ENCODE results near the gene VSIG1. TPM values are rescaled to one million over a fixed set of nuclear protein-coding genes. Genes with fewer than 3 reads are reported as not detected.

The VSIG1 gene
- total RNA-seq, 1 experiment from 2014 or later, result 0.07 TPM

DNA sequence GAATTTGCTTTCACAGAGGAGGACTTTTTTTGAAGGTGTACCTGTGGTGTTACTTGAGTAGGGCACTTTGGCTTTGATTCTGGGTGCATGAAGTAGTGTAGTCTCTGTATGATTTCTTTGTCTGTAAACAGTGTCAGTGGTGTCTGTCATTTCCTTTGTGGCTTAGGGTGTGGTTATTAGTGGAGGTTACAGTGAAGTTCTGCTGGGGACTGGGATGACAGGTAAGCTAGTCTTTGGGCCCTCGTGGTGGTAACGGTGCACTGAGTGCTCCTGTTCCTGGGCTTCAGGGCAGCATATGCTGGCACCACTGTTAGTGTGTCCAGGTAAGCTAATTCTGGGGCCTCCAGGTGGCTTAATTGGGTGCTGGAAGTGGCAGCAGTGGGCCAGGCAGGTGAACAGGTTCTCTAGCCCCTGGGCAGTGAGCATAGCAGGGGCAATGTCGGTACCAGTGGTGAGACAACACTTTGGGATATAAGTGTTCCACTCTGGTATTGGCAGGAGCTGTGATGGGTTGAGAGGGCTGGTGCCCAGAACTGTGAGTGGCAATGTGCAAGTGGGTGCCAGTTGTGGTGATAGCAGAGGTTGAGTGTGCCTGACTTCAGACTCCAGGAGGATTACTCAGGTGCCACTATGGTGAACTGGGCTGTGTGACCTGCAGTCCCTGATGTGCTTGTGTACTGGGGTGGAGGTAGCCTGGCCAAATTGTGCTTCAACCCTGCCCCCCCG, 26.0 kb upstream of the VSIG1 start (continued):
- TF ChIP-seq EZH2 (IDR thresholded peaks at IDR 0.05) (no peak), POLR2AphosphoS5 (IDR thresholded peaks at IDR 0.05; ENCODE audit: low read depth, low read length) (no peak)

DNA sequence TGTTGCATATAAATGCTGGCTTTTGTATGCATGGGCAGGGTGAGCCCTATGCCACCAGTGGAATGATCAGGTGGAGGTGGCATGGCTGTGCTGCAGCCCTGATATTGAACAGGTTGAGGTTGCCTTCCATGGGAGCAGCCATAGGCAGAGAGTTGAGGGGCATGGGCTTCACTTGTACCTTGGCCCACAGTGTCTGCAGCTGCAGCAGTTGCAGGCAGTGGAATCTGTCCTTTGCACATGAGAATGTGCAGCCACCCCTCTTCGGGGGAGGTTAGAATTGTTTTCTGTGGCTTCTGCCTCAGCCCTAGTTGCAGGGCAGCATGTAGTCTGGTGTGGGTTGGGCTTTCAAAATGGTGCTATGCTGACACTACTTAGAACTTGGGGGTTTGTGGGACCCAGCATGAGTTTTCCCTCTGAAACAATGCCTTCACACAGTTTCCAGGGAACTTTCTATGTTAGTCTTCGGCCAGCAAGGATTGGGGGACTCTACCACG, 25.4 kb upstream of the VSIG1 start:
- CTCF ChIA-PET, result no interaction called here
- H4K20me1 ChIP-seq (ENCODE audit: insufficient read depth), result no peaks in the 10 kb centered on the region
- H3K79me2 ChIP-seq (ENCODE audit: insufficient read depth, low read length), result no peaks in the 10 kb centered on the region
- H2AFZ ChIP-seq (ENCODE audit: low read depth, low read length, poor library complexity, severe bottlenecking), result no peak overlapping the region
- H3K4me3 ChIP-seq (replicated peaks in 1 of 2; ENCODE audit: low read depth in 1 of 2, low read length in 2 of 2), result no peak overlapping the region
- POLR2A ChIA-PET, result no interaction called here
- RAD21 ChIA-PET (ENCODE audit: low non-redundant PET in 1 of 2, low total read pairs in 2 of 2, uncharacterized antibody in 2 of 2, unreplicated experiment in 2 of 2), result no interaction called here
- no peak overlapping the region for H3K4me2 ChIP-seq (ENCODE audit: low read length)
- H3K36me3 ChIP-seq (ENCODE audit: control insufficient read depth in 1 of 2, insufficient read depth in 2 of 2, low read length in 2 of 2), result no peaks in the 10 kb centered on the region
- DNase-seq (ENCODE audit: low read depth, low spot score), result no peak
- no peak overlapping the region for H3K27ac ChIP-seq (ENCODE audit: low read depth, low read length)
- no peaks in the 10 kb centered on the region for H3K9me2 ChIP-seq (ENCODE audit: insufficient read depth)
- intact Hi-C loops (cut with micrococcal nuclease), result no loop called here
- TF ChIP-seq TCF7L2 (IDR thresholded peaks at IDR 0.05; ENCODE audit: borderline replicate concordance, extremely low read depth, insufficient read depth, insufficient read length) (no peak), SP1 (IDR thresholded peaks at IDR 0.05; ENCODE audit: low read depth) (no peak), ZFX (IDR thresholded peaks at IDR 0.05) (no peak), ATF3 (IDR thresholded peaks at IDR 0.05) (no peak), RAD21 (IDR thresholded peaks at IDR 0.05; ENCODE audit: low read depth) (no peak), POLR2A (IDR thresholded peaks at IDR 0.05; ENCODE audit: borderline replicate concordance, extremely low read depth, insufficient read depth, insufficient read length) (no peak), EZH2phosphoT487 (IDR thresholded peaks at IDR 0.05; ENCODE audit: borderline replicate concordance) (no peak), EGR1 (IDR thresholded peaks at IDR 0.05; ENCODE audit: low read depth) (no peak), ELF1 (IDR thresholded peaks at IDR 0.05; ENCODE audit: borderline replicate concordance, low read depth) (no peak), ZNF274 (IDR thresholded peaks at IDR 0.05; ENCODE audit: low read depth, low read length) (no peak), FOSL1 (IDR thresholded peaks at IDR 0.05; ENCODE audit: low read depth) (no peak), CBX3 (IDR thresholded peaks at IDR 0.05; ENCODE audit: low read depth) (no peak), REST (IDR thresholded peaks at IDR 0.05; ENCODE audit: low read depth) (no peak)
- TF ChIP-seq, protein P1, sequence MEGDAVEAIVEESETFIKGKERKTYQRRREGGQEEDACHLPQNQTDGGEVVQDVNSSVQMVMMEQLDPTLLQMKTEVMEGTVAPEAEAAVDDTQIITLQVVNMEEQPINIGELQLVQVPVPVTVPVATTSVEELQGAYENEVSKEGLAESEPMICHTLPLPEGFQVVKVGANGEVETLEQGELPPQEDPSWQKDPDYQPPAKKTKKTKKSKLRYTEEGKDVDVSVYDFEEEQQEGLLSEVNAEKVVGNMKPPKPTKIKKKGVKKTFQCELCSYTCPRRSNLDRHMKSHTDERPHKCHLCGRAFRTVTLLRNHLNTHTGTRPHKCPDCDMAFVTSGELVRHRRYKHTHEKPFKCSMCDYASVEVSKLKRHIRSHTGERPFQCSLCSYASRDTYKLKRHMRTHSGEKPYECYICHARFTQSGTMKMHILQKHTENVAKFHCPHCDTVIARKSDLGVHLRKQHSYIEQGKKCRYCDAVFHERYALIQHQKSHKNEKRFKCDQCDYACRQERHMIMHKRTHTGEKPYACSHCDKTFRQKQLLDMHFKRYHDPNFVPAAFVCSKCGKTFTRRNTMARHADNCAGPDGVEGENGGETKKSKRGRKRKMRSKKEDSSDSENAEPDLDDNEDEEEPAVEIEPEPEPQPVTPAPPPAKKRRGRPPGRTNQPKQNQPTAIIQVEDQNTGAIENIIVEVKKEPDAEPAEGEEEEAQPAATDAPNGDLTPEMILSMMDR (IDR thresholded peaks at IDR 0.05 in 2 of 3, conservative IDR thresholded peaks at IDR 0.05 in 1 of 3; ENCODE audit: borderline replicate concordance in 1 of 3, insufficient read depth in 1 of 3, low read depth in 2 of 3, low read length in 2 of 3), result no peak
- TF ChIP-seq, protein P2, sequence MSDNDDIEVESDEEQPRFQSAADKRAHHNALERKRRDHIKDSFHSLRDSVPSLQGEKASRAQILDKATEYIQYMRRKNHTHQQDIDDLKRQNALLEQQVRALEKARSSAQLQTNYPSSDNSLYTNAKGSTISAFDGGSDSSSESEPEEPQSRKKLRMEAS (IDR thresholded peaks at IDR 0.05), result no peak
- H3K27me3 ChIP-seq (ENCODE audit: insufficient read depth, low read length), result no peaks in the 10 kb centered on the region
- ATAC-seq, result no peak
- BruUV-seq (replicated peaks), result no TSS peak
- H3K9me3 ChIP-seq (ENCODE audit: control insufficient read depth in 1 of 2, insufficient read depth in 1 of 2, low read depth in 1 of 2, low read length in 2 of 2), result no peaks in the 10 kb centered on the region
- no peak overlapping the region for H3K9ac ChIP-seq (ENCODE audit: low read length)
- no peaks in the 10 kb centered on the region for H3K4me1 ChIP-seq (ENCODE audit: control insufficient read depth in 1 of 2, insufficient read depth in 2 of 2, low read length in 2 of 2)

All from HCT116 (cell line).